Adipose tissue (tissue), 3 donors: Measurements from ENCODE around the gene ZBTB7B. TPM values are rescaled to one million over a fixed set of nuclear protein-coding genes. Genes with fewer than 3 reads are reported as not detected.
"Not testable (repeated sequence)": the region's sequence is repeated elsewhere in the genome, so short reads cannot be mapped to it uniquely, and the experiment has no call there.

Experiments
- H3K27ac ChIP-seq: one replicate; pipeline ENCODE4 v1.5.1; 2013; ENCODE audit warnings: low read depth, low read length
- WGBS, 3 donors: extraction: QIAGEN DNeasy Blood & Tissue Kit; methylation state at CpG; one replicate each; pipeline ENCODE4 v1.1.7; 2013; 5-methylcytosine and 5-hydroxymethylcytosine counted together
- polyA plus RNA-seq, 3 donors: library from polyadenylated mRNA; stranded (reverse); fragments of 200-250 nt; gene quantifications; one replicate each; pipeline ENCODE4 v1.2.3, GENCODE V29; 2013
- donor health status: healthy with polysubstance abuse.
- donor health status: Bipolar disorder and iron deficiency.
- donor health status: healthy.

The ZBTB7B gene
- polyA plus RNA-seq, 3 donors = 30.4 to 55.4 (median 35.7) TPM

GRCh38 chr1:154982341-154982740, 20.3 kb upstream of the ZBTB7B start:
- 60 to 68% (median 62%) methylated on average over 6 of the region's 6 CpGs for WGBS, 3 donors
- no peak overlapping the region for H3K27ac ChIP-seq

- no peak within 1 kb of the TSS for H3K27ac ChIP-seq
- 0 to 1% (median 0%) methylated on average over 26 of the region's 26 CpGs for WGBS, 3 donors
Measured at GRCh38 chr1:154982897-154983648, 19.5 kb upstream of the ZBTB7B start, which contains the start of gene FLAD1. Gene FLAD1, plus strand, starts transcription at chr1:154983344. Its CDS starts 351 bp downstream, at chr1:154983695.

- no peak overlapping the region for H3K27ac ChIP-seq
- whole genome bisulfite sequencing, 3 donors = 13 to 17% (median 16%) methylated on average over 17 of the region's 17 CpGs
Measured at GRCh38 chr1:154983776-154984466, 18.7 kb upstream of the ZBTB7B start.

- H3K27ac ChIP-seq = not testable (repeated sequence)
- 85 to 91% (median 91%) methylated on average over 4 of the region's 4 CpGs for WGBS, 3 donors
Measured at GRCh38 chr1:154986736-154987135, 15.9 kb upstream of the ZBTB7B start.

- H3K27ac ChIP-seq = no peak overlapping the region
- 51 to 62% (median 59%) methylated on average over 6 of the region's 6 CpGs for WGBS, 3 donors
Measured at GRCh38 chr1:154987326-154987725, 15.3 kb upstream of the ZBTB7B start.

GRCh38 chr1:154988058-154988954, 14.3 kb upstream of the ZBTB7B start:
- 86 to 90% (median 89%) methylated on average over 17 of the region's 17 CpGs for WGBS, 3 donors
- no peak overlapping the region for H3K27ac ChIP-seq

- no peak overlapping the region for H3K27ac ChIP-seq
- WGBS, 3 donors = 87 to 95% (median 90%) methylated on average over 3 of the region's 3 CpGs
Measured at GRCh38 chr1:154989195-154989860, 13.3 kb upstream of the ZBTB7B start.

GRCh38 chr1:154990276-154990675, 12.3 kb upstream of the ZBTB7B start:
- H3K27ac ChIP-seq = no peak overlapping the region
- WGBS, 3 donors = 90 to 94% (median 92%) methylated on average over 8 of the region's 8 CpGs

GRCh38 chr1:154992721-154993571, 9.7 kb upstream of the ZBTB7B start:
- H3K27ac ChIP-seq = no peak overlapping the region
- 72 to 82% (median 81%) methylated on average over 14 of the region's 14 CpGs for WGBS, 3 donors

- H3K27ac ChIP-seq = no peak within 1 kb of the TSS
- WGBS, 3 donors = 68 to 77% (median 71%) methylated on average over 8 of the region's 8 CpGs
Measured at GRCh38 chr1:154993572-154994268, 8.9 kb upstream of the ZBTB7B start, which contains the start of gene LENEP. Gene LENEP, plus strand, starts transcription at chr1:154993586. Its CDS starts 22 bp downstream, at chr1:154993608.

GRCh38 chr1:154994269-154994587, 8.4 kb upstream of the ZBTB7B start:
- H3K27ac ChIP-seq = no peak overlapping the region
- 43 to 61% (median 59%) methylated on average over 1 of the region's 1 CpG for WGBS, 3 donors

GRCh38 chr1:154994591-154994990, 8.0 kb upstream of the ZBTB7B start:
- H3K27ac ChIP-seq = no peak overlapping the region
- 49 to 58% (median 55%) methylated on average over 3 of the region's 3 CpGs for WGBS, 3 donors

GRCh38 chr1:154995301-154995983, 7.2 kb upstream of the ZBTB7B start:
- 59 to 63% (median 63%) methylated on average over 12 to 13 of the region's 13 CpGs for WGBS, 3 donors
- not testable (repeated sequence) for H3K27ac ChIP-seq

- no peak overlapping the region for H3K27ac ChIP-seq
- WGBS, 3 donors = 77 to 84% (median 79%) methylated on average over 15 of the region's 15 CpGs
Measured at GRCh38 chr1:154996966-154997701, 5.5 kb upstream of the ZBTB7B start.

GRCh38 chr1:154998201-154998780, 4.3 kb upstream of the ZBTB7B start:
- no peak overlapping the region for H3K27ac ChIP-seq
- 67 to 69% (median 67%) methylated on average over 13 to 16 of the region's 16 CpGs for WGBS, 3 donors
